ENCODE results near the gene SYNE3. TPM values are rescaled to one million over a fixed set of nuclear protein-coding genes. Genes with fewer than 3 reads are reported as not detected.

The SYNE3 gene
- total and polyA plus RNA-seq, 10 donors: 1.4 to 34.5 (median 27.5) TPM

DNA sequence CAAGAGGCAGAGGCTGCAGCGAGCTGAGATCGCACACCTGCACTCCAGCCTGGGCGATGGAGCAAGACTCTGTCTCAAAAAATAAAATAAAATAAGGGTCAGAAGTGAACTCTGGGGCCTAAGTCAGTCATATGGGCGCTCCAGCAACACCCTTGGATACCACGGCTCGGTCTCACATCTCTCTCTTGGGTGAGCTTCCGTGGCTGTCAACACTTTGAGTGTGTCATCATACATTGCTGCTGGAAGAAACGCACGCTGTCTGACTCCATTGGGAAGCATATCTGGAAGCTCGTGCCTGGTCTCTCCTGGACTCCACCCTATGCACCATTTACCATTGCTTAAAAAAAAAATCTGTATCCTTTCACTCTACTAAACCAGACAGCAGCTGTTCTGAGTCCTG is 38.6 kb upstream of the SYNE3 start:
- intact Hi-C loops (cut with DNase I; ENCODE audit: low total_unique reads): no loop called here
- no peak for DNase-seq
- Histone ChIP-seq H3K4me1 (peaks cover 0 to 4% (median 0%) of the 10 kb centered on the region in 6 donors), H3K36me3 (no peaks in the 10 kb centered on the region), H3K27ac (no peak overlapping the region), H3K27me3 (replicated peaks in 1 of 7) (no peaks in the 10 kb centered on the region), H3K4me3 (no peak overlapping the region), H3K9me3 (no peaks in the 10 kb centered on the region)
- WGBS, 5 donors: 83 to 97% (median 95%) methylated on average over 10 of the region's 10 CpGs
- TF ChIP-seq, protein P1, sequence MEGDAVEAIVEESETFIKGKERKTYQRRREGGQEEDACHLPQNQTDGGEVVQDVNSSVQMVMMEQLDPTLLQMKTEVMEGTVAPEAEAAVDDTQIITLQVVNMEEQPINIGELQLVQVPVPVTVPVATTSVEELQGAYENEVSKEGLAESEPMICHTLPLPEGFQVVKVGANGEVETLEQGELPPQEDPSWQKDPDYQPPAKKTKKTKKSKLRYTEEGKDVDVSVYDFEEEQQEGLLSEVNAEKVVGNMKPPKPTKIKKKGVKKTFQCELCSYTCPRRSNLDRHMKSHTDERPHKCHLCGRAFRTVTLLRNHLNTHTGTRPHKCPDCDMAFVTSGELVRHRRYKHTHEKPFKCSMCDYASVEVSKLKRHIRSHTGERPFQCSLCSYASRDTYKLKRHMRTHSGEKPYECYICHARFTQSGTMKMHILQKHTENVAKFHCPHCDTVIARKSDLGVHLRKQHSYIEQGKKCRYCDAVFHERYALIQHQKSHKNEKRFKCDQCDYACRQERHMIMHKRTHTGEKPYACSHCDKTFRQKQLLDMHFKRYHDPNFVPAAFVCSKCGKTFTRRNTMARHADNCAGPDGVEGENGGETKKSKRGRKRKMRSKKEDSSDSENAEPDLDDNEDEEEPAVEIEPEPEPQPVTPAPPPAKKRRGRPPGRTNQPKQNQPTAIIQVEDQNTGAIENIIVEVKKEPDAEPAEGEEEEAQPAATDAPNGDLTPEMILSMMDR (IDR thresholded peaks at IDR 0.05 in 8 of 11, conservative IDR thresholded peaks at IDR 0.05 in 3 of 11): no peak
- TF ChIP-seq POLR2AphosphoS5 (IDR thresholded peaks at IDR 0.05): no peak
- no peak for TF ChIP-seq POLR2A (IDR thresholded peaks at IDR 0.05)

DNA sequence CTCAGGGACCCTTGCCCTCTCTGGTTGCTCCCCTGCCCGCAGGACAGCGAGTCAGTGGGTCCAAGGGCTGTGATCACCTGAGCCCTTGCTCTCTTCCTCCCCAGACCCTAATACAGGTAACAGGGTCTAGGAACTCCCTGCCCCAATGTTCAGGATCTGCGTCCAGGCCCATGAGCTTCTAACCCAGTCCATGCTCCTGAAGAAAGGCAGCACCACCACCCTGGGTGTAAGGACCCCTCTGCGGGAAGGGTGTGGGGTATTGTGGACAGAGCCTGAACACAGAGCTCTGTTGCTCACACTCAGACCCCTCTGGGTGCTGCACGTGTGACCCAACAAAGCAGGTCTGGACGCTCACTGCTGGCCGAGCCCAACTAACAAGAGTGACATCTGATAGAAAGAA is 36.7 kb upstream of the SYNE3 start:
- TF ChIP-seq, protein P1 (IDR thresholded peaks at IDR 0.05 in 8 of 11, conservative IDR thresholded peaks at IDR 0.05 in 3 of 11): no peak
- TF ChIP-seq POLR2AphosphoS5 (IDR thresholded peaks at IDR 0.05) (no peak), POLR2A (IDR thresholded peaks at IDR 0.05) (no peak)
- intact Hi-C loops (cut with DNase I; ENCODE audit: low total_unique reads): no loop called here
- no peak for DNase-seq
- H3K4me1 ChIP-seq: peaks cover 0 to 4% (median 0%) of the 10 kb centered on the region in 6 donors
- H3K27me3 ChIP-seq (replicated peaks in 1 of 7): no peaks in the 10 kb centered on the region
- 88 to 94% (median 91%) methylated on average over 6 to 7 of the region's 7 CpGs for WGBS, 5 donors
- no peak overlapping the region for H3K4me3 ChIP-seq
- H3K9me3 ChIP-seq: no peaks in the 10 kb centered on the region
- no peak overlapping the region for H3K27ac ChIP-seq
- H3K36me3 ChIP-seq: peaks cover 0 to 7% (median 0%) of the 10 kb centered on the region in 6 donors

DNA sequence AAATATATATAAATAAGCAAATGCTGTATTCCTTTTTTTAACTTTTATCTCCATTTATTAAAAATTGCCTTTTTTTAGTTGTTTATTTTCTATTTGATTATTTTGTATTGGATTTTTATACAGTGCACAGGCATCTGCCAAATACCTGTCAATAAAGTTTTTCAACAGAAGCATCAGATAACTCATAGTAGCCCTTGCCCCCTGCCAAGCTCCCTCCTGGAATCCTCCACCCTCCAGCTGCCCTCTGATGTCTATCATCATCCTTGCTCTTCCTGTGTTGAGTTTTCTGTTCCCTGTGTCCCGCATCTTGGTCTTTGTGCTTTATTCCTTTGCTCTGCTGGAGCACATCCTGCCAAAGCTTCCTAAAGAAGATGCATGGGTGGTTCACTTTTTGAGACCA is 35.0 kb upstream of the SYNE3 start:
- no peak for TF ChIP-seq POLR2A (IDR thresholded peaks at IDR 0.05)
- peaks cover 0 to 24% (median 0%) of the 10 kb centered on the region in 6 donors for H3K36me3 ChIP-seq
- H3K4me1 ChIP-seq: peaks cover 0 to 4% (median 0%) of the 10 kb centered on the region in 6 donors
- no peak overlapping the region for H3K27ac ChIP-seq
- intact Hi-C loops (cut with DNase I; ENCODE audit: low total_unique reads): no loop called here
- no peaks in the 10 kb centered on the region for H3K9me3 ChIP-seq
- H3K27me3 ChIP-seq (replicated peaks in 1 of 7): no peaks in the 10 kb centered on the region
- H3K4me3 ChIP-seq: no peak overlapping the region
- 88 to 100% (median 95%) methylated on average over 1 of the region's 1 CpG for whole genome bisulfite sequencing, 5 donors
- no peak for DNase-seq

DNA sequence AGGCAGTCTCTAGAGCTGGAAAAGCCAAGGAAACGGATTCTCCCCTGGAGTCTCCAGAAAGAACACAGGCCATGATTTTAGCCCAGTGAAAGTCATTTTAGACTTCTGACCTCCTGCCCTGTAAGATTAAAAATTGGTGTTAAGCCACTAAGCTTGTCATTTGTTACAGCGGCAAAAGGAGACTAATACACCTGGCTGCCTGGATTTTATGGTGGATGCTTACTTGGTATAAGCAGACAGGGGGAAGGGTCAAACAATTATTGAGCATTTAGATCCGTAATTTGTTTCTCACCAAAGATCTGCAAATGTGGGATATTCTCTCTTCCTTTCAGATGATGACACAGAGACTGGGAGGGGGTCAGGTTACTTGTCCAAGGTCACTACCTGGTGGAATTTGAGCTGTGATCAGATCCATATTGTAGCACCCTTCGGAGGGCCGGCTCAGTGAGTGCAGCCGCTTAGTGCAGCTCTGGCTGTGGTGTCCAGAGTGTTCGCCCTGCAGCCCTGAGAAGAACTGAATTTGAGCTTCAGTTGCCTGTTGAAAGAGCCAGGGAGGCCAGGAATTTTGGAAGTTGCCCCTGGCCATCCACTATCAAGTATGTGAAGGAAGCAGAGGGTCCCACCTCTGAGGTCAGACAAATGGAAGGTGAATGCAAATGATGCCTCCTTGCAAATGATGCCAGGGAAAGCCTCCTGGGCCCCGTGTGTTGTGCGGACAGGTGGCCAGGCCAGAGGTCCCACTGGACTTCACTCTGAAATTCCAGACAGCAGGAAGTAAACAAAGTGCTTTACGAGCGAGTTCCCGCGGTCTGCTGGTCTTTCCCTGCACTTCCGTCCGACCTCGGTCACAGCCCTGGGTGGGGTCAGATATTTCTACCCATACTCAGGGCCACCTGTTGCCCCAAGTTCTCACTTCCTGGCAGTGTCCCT is 33.5 kb upstream of the SYNE3 start:
- Histone ChIP-seq H3K4me3 (no peak overlapping the region), H3K36me3 (peaks cover 0 to 39% (median 0%) of the 10 kb centered on the region in 6 donors), H3K4me1 (peaks cover 0 to 4% (median 0%) of the 10 kb centered on the region in 6 donors), H3K9me3 (no peaks in the 10 kb centered on the region), H3K27me3 (replicated peaks in 1 of 7) (no peaks in the 10 kb centered on the region), H3K27ac (no peak overlapping the region)
- no peak for DNase-seq
- TF ChIP-seq POLR2A (IDR thresholded peaks at IDR 0.05) (no peak), POLR2AphosphoS5 (IDR thresholded peaks at IDR 0.05) (peak in 1 of 3 donors; percentile 14)
- intact Hi-C loops (cut with DNase I; ENCODE audit: low total_unique reads): no loop called here
- WGBS, 5 donors: 75 to 82% (median 77%) methylated on average over 16 of the region's 16 CpGs

DNA sequence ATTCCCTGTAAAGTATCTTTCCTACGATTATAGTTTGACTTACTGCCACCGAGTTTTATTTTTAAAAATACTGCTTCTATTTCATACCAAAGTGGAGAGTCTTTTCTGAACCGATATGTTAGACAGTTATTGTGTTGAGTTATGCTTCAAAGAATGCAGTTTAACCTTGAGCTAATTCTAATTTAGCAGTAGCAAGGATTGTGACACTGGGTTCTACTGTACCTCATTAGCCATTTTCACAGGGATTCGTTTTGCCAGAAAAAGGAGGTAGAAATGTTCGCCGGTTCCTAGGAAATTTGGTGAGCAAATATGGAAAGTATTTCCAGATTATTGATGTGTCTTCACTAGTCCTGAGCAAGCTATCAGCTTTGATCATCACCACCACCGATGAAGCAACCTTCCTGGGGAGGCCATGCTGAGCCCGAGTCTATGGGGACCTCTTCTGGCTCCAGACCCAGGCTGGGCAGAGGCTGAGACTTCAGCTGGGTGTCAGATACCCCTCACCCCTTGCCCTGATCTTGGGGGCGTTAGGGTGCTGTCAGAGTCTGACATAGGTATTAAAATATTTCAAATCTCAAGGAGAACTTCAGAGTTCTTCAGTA is 32.0 kb upstream of the SYNE3 start:
- Histone ChIP-seq H3K9me3 (no peaks in the 10 kb centered on the region), H3K27me3 (replicated peaks in 1 of 7) (no peaks in the 10 kb centered on the region), H3K4me3 (no peak overlapping the region), H3K4me1 (peaks cover 0 to 4% (median 0%) of the 10 kb centered on the region in 6 donors), H3K36me3 (peaks cover 0 to 53% (median 6%) of the 10 kb centered on the region in 6 donors), H3K27ac (no peak overlapping the region)
- DNase-seq: no peak
- no peak for TF ChIP-seq POLR2AphosphoS5 (IDR thresholded peaks at IDR 0.05)
- no peak for TF ChIP-seq POLR2A (IDR thresholded peaks at IDR 0.05)
- TF ChIP-seq, protein P1 (IDR thresholded peaks at IDR 0.05 in 8 of 11, conservative IDR thresholded peaks at IDR 0.05 in 3 of 11): no peak
- 89 to 94% (median 91%) methylated on average over 9 of the region's 9 CpGs for WGBS, 5 donors
- intact Hi-C loops (cut with DNase I; ENCODE audit: low total_unique reads): no loop called here

All from spleen (tissue), 11 donors.